Suppressor macrophage treated with lipopolysaccharide for 4 hours (primary cell): ENCODE measurements around the gene FOSB.
A peak's percentile ranks its signal among the peaks of the same experiment; 100 is the strongest.
"Not testable (repeated sequence)": the region's sequence is repeated elsewhere in the genome, so short reads cannot be mapped to it uniquely, and the experiment has no call there.

Experiments used
- DNase-seq: peaks from one replicate; pipeline ENCODE4 v3.0.0-alpha.2; 2020

FOSB gene

GRCh38 chr19:45506989-45507871 lies 39.4 kb downstream of the FOSB start, which contains the start of gene VASP:
Gene VASP, plus strand, starts transcription at chr19:45507479. Its CDS starts 293 bp downstream, at chr19:45507772.
- peak; percentile 94 for DNase-seq

GRCh38 chr19:45507872-45508416 lies 40.1 kb downstream of the FOSB start:
- DNase-seq = no peak

GRCh38 chr19:45508417-45508860 lies 40.6 kb downstream of the FOSB start:
- DNase-seq = no peak

GRCh38 chr19:45508861-45509691 lies 41.3 kb downstream of the FOSB start:
- DNase-seq = peak; percentile 73

DNA sequence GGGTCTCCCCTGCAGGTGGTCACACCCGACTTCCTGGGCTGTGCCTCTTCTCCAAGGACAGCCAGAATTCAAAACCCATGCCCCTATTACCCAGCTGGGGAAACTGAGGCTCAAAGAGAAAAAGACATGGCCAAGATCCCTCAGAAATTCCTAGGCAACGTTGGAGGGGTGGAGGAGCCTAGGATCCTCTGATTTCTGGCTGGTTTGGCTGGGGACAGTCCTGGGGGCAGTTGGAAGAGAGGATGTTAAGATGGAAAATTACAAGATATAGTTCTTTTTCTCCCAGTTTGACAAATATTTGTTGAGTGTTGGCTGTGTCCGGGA lies 41.9 kb downstream of the FOSB start:
- DNase-seq = no peak

DNA sequence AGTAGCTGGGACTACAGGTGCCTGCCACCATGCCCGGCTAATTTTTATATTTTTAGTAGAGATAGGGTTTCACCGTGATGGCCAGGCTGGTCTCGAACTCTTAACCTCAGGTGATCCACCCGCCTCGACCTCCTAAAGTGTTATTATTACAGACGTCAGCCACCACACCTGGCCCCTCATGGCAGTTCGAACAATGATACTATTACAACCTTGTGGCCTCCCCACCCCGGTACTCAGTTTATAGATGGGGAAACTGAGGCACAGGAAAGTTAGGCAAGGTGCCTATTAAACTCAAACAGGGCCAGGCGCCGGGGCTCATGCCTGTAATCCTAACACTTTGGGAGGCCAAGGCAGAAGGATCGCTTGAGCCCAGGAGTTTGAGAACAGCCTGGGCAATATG lies 42.6 kb downstream of the FOSB start:
- DNase-seq = not testable (repeated sequence)

GRCh38 chr19:45511074-45511473 lies 43.3 kb downstream of the FOSB start:
- no peak for DNase-seq

DNA sequence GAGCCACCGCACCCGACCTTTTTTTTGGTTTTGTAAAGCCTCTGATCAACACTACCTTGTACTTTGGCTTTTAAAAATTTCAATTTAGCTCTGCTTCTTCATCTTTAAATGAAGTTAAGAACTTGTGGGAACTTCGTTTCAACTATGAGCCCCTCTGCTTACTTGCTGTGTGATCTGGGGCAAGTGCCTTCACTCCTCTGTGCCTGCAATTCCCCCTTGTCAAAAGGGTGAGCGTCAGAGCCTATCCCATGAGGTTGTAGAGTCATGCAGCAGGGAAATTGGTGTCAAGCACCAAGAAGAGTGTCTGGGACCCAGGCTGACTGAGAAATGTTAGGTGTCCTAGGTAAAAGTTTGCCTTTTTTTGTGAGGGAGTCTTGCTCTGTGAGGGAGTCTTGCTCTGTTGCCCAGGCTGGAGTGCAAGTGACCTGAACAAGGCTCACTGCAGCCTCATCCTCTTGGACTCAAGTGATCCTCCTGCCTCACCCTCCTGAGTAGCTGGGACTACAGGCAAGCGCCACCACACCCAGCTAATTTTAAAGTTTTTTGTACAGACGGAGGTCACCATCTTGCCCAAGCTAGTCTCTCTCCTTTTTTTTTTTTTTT lies 45.2 kb downstream of the FOSB start:
- no peak for DNase-seq

- no peak for DNase-seq
Observed at GRCh38 chr19:45514376-45515051, 46.7 kb downstream of the FOSB start.

- peak; percentile 96 for DNase-seq
Observed at GRCh38 chr19:45515081-45515624, 47.4 kb downstream of the FOSB start.

DNA sequence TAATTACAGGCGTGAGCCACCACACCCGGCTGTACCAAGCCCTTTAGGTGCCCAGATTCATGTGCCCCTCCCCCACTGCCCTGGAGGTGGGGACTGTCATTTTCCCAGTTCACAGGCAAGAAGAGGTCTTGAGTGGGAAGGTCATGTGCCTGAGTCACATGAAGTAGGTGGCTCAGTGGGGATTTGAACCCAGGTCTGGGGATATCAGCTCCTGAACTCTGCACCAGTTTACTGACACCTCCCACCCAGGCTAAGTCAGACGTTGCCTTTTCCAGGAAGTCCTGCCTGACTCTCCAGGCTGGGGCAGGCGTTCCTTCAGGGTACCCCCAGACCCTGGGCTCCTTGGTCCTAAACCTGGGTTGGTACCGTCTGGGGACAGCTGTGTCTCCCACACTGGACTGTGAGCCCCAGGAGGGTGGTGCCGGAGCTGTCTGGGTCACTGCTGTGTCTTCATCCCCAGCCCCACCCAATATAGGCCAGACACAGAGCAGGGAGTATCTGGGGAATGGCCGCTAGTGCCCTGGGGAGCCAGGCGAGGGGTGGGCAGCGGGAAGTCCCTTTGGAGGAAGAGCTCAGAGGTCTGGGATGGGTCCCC lies 48.1 kb downstream of the FOSB start:
- DNase-seq = peak; percentile 59

- no peak for DNase-seq
Observed at GRCh38 chr19:45517238-45517637, 49.4 kb downstream of the FOSB start.

GRCh38 chr19:45517641-45518468 lies 50.1 kb downstream of the FOSB start:
- DNase-seq = no peak

GRCh38 chr19:45518469-45518826 lies 50.7 kb downstream of the FOSB start:
- no peak for DNase-seq

GRCh38 chr19:45522010-45522941 lies 54.5 kb downstream of the FOSB start:
- DNase-seq = no peak

GRCh38 chr19:45523642-45524256 lies 56.0 kb downstream of the FOSB start:
- DNase-seq = peak; percentile 89

DNA sequence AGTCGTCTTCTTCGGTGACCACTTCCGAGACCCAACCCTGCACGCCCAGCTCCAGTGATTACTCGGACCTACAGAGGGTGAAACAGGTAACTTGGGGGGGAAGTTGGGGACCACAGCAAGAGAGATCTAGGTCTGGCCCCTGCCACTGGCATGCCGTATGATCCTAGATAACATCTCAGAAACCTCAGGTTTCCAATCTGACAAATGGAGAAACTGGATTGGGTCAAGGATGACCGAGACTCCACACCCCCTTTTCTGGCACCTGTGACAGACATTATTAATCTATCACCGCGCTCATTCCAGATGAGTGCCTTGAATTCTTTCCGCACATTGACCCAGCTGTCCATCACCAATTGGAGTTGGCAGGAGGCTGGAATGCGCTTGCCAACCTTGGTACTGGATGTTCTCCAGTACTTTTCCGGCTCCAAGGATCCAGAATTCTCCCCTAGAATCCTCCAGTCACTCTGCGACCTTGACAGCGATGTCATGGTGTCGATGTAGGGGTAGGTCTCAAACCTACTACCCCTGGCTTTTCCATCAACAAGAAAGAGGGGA lies 56.9 kb downstream of the FOSB start:
- no peak for DNase-seq
